HG03565 (cell line): Measurements from ENCODE around the gene ZDHHC18.
"Not testable (repeated sequence)": the region's sequence is repeated elsewhere in the genome, so short reads cannot be mapped to it uniquely, and the experiment has no call there.

Source experiments
- ATAC-seq: cut with Tn5 transposase; IDR thresholded peaks from one replicate; pipeline ENCODE4 v1.9.1; 2021; ENCODE audit warnings: mild to moderate bottlenecking, moderate library complexity; ENCODE audit not compliant: unreplicated experiment

The ZDHHC18 gene

GRCh38 chr1:26831546-26832248 is 5.2 kb downstream of the ZDHHC18 start:
- ATAC-seq = no peak

- no peak for ATAC-seq
These were observed 5.9 kb downstream of the ZDHHC18 start for GRCh38 chr1:26832249-26832960.

DNA sequence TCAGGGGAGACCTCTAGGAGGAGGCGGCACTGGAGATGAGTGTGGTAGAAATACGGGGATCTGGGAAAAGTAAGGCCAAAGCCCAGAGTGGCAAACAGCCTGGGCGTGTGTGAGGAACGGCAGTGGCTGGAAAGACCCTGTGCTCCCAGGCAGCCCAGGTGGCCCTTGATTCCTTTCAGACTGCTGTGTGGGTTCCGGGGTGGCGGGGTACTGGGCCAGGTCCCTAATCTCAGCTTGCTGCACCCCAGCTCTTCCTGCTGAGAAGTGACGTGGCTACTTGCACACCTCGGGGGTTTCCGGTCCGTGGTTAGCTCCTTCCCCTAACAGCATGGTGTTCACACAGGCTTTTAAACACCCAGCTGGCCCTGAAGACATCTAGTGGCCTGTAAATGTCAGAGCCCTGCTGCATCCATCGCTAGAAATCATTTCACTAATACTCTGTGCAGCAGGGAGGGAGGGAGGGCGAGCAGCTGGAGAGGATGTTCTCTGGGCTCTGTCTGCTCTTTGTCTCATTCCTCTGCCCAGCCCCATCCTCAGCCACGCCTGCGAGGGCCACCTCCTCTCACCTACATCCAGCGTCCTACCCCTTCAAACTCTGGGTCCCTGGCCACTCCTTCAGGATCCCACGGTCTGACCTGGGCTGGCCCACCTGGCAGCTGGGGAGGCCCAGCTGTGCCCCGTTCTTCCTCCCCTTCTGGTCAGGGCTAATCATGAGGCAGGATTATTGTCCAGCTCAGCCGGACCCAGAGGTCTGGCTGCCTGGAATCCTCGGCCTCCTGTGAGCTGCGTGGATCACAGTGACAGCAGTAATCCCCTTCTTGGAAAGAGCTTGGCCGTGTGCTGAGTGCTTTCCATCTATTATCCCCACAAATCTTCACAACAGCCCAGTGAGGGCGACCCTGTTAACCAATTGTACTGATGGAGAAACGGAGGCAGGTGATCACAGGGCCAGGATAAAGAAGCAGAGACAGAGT is 7.2 kb downstream of the ZDHHC18 start:
- peak; percentile 73 for ATAC-seq

- ATAC-seq = not testable (repeated sequence)
These were observed 11.2 kb downstream of the ZDHHC18 start for GRCh38 chr1:26837665-26838064.

- ATAC-seq = peak; percentile 81
These were observed 12.2 kb downstream of the ZDHHC18 start for GRCh38 chr1:26838474-26839338.

GRCh38 chr1:26839339-26839722 is 12.8 kb downstream of the ZDHHC18 start:
- no peak for ATAC-seq

DNA sequence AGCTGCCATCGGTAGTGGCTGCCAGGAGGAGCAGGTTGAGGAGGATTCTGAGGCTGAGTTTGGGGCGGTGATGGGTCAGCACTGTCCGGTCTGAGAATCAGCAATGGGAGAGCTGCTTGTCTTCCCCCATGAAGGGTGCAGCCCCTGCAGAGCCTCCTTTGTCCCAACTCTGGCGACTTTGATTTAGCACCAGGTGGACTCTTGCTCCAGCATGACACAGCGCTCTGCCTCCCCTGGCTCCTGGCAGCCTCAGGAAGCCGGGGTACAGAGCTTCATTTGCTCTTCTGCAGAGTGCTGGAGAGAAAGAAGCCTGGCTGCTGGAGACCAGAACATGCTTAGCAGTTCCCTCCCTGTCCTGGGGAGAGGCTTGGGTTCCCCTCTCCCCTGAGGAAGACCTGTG is 13.3 kb downstream of the ZDHHC18 start:
- ATAC-seq = no peak

DNA sequence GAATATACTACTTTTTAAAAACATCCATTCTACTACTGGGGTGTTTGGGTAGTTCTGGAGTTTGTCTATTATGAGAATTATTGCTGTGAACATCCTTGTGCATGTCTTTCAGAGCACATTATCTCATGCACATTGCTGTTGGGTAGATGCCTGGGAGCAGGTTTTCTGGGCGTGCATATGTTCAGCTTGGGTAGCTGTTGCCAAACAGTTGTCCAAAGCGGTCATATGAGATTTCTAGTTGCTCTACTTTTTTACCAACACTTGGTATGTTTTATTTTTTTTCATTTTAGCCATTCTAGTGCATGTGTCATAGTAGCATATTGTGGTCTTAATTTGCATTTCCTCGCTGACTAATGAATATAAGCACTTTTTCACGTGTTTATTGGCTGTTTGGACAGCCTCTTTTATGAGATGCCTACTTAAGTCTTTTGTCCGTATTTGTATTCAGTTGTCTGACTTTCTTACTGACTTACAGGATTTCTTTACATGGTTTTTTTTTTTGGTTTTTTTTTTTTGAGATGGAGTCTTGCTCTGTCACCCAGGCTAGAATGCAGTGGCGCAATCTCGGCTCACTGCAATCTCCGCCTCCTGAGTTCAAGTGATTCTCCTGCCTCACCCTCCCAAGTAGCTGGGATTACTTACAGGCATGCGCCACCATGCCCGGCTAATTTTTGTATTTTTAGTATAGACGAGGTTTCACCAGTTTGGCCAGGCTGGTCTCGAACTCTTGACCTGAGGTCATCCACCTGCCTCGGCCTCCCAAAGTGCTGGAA is 18.1 kb downstream of the ZDHHC18 start:
- no peak for ATAC-seq

GRCh38 chr1:26847826-26848225 is 21.3 kb downstream of the ZDHHC18 start:
- not testable (repeated sequence) for ATAC-seq

DNA sequence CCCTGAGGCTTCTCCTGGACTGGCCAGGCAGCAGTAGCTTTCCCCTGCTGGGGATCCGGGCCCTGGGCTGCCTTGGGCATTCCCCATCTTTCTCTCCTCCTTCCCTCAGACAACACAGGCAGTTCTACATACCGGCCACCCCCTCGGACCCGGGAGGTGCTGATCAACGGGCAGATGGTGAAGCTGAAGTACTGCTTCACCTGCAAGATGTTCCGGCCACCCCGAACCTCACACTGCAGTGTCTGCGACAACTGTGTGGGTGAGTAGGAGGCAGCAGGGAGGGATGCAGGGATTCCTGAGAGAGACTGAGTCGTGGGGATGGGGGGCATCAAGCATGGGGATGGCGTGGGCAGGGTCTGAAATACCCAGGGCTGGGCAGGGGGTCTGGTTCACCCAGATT is 22.0 kb downstream of the ZDHHC18 start:
- no peak for ATAC-seq

GRCh38 chr1:26848941-26849774 is 22.7 kb downstream of the ZDHHC18 start:
- no peak for ATAC-seq

DNA sequence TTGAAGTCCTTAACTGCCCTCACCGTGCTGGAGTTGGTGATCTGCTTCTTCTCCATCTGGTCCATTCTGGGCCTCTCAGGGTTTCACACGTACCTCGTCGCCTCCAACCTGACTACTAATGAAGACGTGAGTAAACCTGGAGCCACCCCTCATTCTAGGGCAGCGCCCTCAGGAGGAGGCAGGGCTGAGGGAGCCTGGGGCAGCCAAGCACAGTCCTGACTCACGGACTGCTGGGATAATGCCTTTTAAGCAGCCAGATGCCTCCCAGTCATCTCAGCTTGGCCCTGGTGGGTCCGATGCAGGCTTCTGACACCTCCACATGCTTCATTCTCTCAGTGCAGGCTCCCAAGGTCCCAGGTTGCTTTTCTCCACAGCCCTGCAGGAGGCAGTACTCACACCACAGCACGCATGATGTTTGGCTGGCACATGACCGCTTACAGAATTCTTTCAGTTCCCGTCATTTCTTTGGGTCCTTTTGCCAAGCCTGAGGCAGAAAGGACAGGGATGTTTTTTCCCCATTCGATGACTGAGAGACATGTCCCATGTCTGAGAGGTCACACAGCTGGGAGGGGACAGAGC is 24.7 kb downstream of the ZDHHC18 start:
- ATAC-seq = no peak

GRCh38 chr1:26852701-26853100 is 26.2 kb downstream of the ZDHHC18 start:
- ATAC-seq = no peak

DNA sequence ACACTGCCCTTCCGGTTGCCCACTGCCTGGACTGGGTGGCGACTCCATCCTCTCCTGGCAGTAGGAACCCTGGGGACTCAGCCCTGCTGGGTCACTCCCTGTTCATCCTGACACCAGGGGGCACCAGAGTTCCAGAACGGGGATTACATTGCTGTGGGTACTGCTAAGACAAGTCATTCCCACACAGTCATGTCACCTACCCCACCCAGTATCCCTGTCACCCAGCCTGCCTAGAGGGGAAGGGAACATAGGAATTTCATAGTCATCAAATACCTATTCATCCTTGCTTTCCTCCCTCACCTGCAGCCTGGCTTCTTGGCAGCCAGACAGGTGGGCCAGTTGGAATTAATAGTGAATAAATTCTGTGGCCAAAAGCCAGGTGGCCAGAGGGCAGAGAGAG is 26.7 kb downstream of the ZDHHC18 start:
- no peak for ATAC-seq

- ATAC-seq = no peak
These were observed 27.1 kb downstream of the ZDHHC18 start for GRCh38 chr1:26853600-26853999.

DNA sequence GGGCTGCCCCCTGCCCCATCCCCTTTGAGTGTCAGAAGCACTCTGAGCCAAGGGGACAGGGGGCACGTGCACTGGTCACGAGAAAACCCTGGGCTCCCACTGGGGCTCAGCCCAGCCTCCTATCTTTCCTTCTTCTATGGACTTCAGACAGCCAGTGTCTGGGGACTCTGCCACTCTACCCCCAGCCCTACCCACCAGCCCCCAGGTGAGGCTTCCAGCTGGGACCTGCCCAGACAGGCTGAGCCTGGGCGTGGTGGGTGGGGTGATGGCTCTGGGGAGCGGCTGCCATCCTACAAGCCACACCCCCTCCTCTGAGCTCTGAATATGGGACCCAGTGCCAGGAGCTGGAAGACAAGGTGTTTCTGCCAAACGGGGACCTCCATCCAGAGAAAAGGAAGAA is 28.4 kb downstream of the ZDHHC18 start:
- ATAC-seq = no peak

DNA sequence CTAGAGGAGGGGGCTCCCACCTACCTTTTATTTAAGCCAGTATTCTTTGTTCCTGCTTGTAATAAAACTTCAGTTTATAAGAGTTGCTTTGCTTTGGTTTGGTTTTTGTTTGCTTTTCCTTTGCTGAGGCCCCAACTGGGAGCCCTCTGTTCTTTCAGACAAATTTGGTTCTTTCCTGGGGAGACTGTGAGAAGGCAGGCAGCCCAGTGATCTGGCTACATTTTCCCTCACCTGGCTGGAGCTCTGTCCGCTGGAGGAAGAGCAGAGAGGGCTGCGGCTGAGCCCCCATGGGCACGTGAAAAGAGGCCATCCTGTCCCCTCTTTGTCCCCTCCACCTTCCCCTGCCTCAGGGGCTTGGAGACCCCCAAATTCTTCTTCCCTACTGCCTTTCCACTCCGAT is 29.1 kb downstream of the ZDHHC18 start:
- no peak for ATAC-seq

DNA sequence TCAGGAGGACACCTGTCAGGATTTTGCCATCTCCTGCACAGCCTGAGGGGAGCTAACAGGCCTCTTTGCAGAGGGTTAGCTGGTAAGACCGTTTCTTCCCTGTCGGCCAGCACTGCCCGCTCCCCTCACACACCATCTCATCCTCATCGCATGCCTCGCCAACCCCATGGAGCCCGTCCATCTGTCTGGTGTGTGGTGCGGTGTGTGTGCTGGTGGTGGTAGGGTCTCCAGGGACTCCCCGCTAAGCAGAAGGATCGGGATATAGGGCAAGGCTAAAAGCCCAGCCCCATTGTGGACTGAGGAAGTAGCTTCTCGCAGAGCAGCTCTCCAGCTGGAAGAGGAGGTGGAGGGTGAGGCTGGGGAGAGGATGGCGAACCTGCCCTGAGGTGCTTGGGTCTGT is 29.7 kb downstream of the ZDHHC18 start:
- ATAC-seq = no peak
